WTC11 (cell line): ENCODE results near the gene PYY. TPM values are rescaled to one million over a fixed set of nuclear protein-coding genes. Genes with fewer than 3 reads are reported as not detected.

Experiments
- ATAC-seq: fragments of 200-7000 bp; cut with Tn5 transposase; 2 replicates; pipeline ENCODE4 v1.10.0; 2021; ENCODE audit warnings: mild to moderate bottlenecking, moderate library complexity
- CTCF ChIA-PET: fragments of 300-600 bp; sonication (Branson Sonifier 250); formaldehyde crosslinking; loops from one replicate; lab custom pipeline; 2021; ENCODE audit warnings: antibody characterized with exemption; lab: Charles Lee
- POLR2A ChIA-PET: fragments of 350-600 bp; sonication (Branson Sonifier 250); formaldehyde crosslinking; loops from one replicate; lab custom pipeline; 2021; ENCODE audit warnings: antibody characterized with exemption; lab: Charles Lee
- DNase-seq: peaks from one replicate; pipeline ENCODE4 v3.0.0; 2021; ENCODE audit warnings: low spot score
- H3K27ac Mint-ChIP-seq: 2 replicates; pipeline ENCODE4 v1.8.0; 2021; ENCODE audit warnings: mixed read lengths
- H3K27me3 Mint-ChIP-seq: 2 replicates; pipeline ENCODE4 v1.8.0; 2021; ENCODE audit warnings: low read depth, mild to moderate bottlenecking, moderate library complexity, mixed read lengths
- H3K36me3 Mint-ChIP-seq: 2 replicates; pipeline ENCODE4 v1.8.0; 2021; ENCODE audit warnings: mixed read lengths
- H3K4me1 Mint-ChIP-seq: 2 replicates; pipeline ENCODE4 v1.8.0; 2022; ENCODE audit warnings: mixed read lengths
- H3K4me3 Mint-ChIP-seq: 2 replicates; pipeline ENCODE4 v1.8.0; 2021; ENCODE audit warnings: mild to moderate bottlenecking, moderate library complexity, mixed read lengths
- H3K9me3 Mint-ChIP-seq: 2 replicates; pipeline ENCODE4 v1.8.0; 2021; ENCODE audit warnings: mixed read lengths
- CREM ChIP-seq: sonication (generic); formaldehyde crosslinking; IDR thresholded peaks from 2 replicates; pipeline ENCODE4 v1.8.1; 2022; ENCODE audit warnings: mild to moderate bottlenecking, missing genetic modification reagents, moderate library complexity
- GRHL2 ChIP-seq: fragments of 250-450 bp; sonication (Bioruptor Pico); IDR thresholded peaks from 2 replicates; pipeline ENCODE4 v1.8.0; 2022; ENCODE audit warnings: mild to moderate bottlenecking, moderate library complexity; ENCODE audit not compliant: insufficient replicate concordance, severe bottlenecking
- HMGA2 ChIP-seq: fragments of 250-450 bp; sonication (Bioruptor Pico); IDR thresholded peaks from 2 replicates; pipeline ENCODE4 v1.4.0; 2021; ENCODE audit warnings: mild to moderate bottlenecking, moderate library complexity
- NR2C2 ChIP-seq: sonication (generic); formaldehyde crosslinking; IDR thresholded peaks from 2 replicates; pipeline ENCODE4 v1.8.0; 2022; ENCODE audit warnings: mild to moderate bottlenecking, missing genetic modification reagents
- NR3C1 ChIP-seq: sonication (generic); formaldehyde crosslinking; conservative IDR thresholded peaks from 2 replicates; pipeline ENCODE4 v1.8.1; 2023; ENCODE audit warnings: low read depth, mild to moderate bottlenecking, missing genetic modification reagents
- SMAD3 ChIP-seq: sonication (generic); formaldehyde crosslinking; IDR thresholded peaks from 2 replicates; pipeline ENCODE4 v1.8.0; 2022; ENCODE audit warnings: missing genetic modification reagents, mild to moderate bottlenecking, borderline replicate concordance
- ZBTB21 ChIP-seq: sonication (generic); formaldehyde crosslinking; IDR thresholded peaks from 2 replicates; pipeline ENCODE4 v1.8.1; 2023; ENCODE audit warnings: mild to moderate bottlenecking, missing genetic modification reagents, borderline replicate concordance
- ZNF219 ChIP-seq: sonication (generic); formaldehyde crosslinking; IDR thresholded peaks from 2 replicates; pipeline ENCODE4 v1.8.0; 2023; ENCODE audit warnings: missing genetic modification reagents, mild to moderate bottlenecking, borderline replicate concordance
- ZNF263 ChIP-seq: sonication (generic); formaldehyde crosslinking; IDR thresholded peaks from 2 replicates; pipeline ENCODE4 v1.8.1; 2022; ENCODE audit warnings: low read depth, mild to moderate bottlenecking, moderate library complexity, missing genetic modification reagents
- ZNF423 ChIP-seq: fragments of 250-450 bp; sonication (Bioruptor Pico); IDR thresholded peaks from 2 replicates; pipeline ENCODE4 v2.1.2; 2022; ENCODE audit warnings: mild to moderate bottlenecking, moderate library complexity
- total RNA-seq: library from RNA; stranded (reverse); gene quantifications from 3 replicates; pipeline ENCODE4 v1.2.3, GENCODE V29; 2021
- TF ChIP-seq, protein P1 (sequence below): sonication (generic); formaldehyde crosslinking; IDR thresholded peaks from 2 replicates; pipeline ENCODE4 v1.8.1; 2023; ENCODE audit warnings: mild to moderate bottlenecking, missing genetic modification reagents, borderline replicate concordance
- TF ChIP-seq, protein P2 (sequence below): sonication (generic); formaldehyde crosslinking; IDR thresholded peaks from 2 replicates; pipeline ENCODE4 v1.8.1; 2023; ENCODE audit warnings: mild to moderate bottlenecking, moderate library complexity, missing genetic modification reagents
- TF ChIP-seq, protein P3 (sequence below): sonication (generic); formaldehyde crosslinking; IDR thresholded peaks from 2 replicates; pipeline ENCODE4 v1.8.0; 2022; ENCODE audit warnings: mild to moderate bottlenecking, missing genetic modification reagents
- TF ChIP-seq, protein P4 (sequence below): sonication (generic); formaldehyde crosslinking; IDR thresholded peaks from 2 replicates; pipeline ENCODE4 v1.8.1; 2022; ENCODE audit warnings: low read depth, mild to moderate bottlenecking, moderate library complexity, missing genetic modification reagents, borderline replicate concordance
- TF ChIP-seq, protein P5 (sequence below): sonication (generic); formaldehyde crosslinking; IDR thresholded peaks from 2 replicates; pipeline ENCODE4 v1.8.1; 2022; ENCODE audit warnings: missing genetic modification reagents, borderline replicate concordance

Gene PYY
- total RNA-seq, 1 experiment from 2014 or later, result 0.72 TPM

DNA sequence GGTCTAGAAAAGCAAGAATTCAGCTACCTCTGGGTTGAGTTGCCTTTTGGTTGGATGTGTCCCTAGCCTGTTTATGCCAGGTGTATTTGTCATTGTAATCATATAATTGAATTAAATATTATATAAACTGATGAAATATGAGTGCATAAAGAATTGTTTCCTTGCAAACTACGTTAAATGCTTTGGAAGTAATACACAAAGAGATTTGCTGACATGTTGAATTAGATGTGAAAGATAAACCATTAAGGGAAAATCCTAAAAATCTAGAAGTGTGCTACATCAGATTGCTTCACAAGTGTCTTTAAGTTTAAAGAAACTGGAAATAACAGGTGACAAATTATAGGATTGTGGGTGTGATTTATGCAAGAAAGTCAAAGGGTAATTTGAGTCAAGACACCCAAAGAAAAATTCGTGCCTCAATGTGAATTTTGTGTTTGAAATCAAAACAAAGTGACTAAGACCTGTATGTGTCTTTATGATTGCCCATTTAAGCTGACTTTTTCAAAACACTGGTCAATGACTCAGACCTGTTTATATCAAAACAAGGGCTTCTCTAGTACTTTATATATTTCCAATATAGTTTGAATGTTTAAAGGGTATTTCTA lies 5.1 kb upstream of the PYY start (continued):
- TF ChIP-seq, protein P1, sequence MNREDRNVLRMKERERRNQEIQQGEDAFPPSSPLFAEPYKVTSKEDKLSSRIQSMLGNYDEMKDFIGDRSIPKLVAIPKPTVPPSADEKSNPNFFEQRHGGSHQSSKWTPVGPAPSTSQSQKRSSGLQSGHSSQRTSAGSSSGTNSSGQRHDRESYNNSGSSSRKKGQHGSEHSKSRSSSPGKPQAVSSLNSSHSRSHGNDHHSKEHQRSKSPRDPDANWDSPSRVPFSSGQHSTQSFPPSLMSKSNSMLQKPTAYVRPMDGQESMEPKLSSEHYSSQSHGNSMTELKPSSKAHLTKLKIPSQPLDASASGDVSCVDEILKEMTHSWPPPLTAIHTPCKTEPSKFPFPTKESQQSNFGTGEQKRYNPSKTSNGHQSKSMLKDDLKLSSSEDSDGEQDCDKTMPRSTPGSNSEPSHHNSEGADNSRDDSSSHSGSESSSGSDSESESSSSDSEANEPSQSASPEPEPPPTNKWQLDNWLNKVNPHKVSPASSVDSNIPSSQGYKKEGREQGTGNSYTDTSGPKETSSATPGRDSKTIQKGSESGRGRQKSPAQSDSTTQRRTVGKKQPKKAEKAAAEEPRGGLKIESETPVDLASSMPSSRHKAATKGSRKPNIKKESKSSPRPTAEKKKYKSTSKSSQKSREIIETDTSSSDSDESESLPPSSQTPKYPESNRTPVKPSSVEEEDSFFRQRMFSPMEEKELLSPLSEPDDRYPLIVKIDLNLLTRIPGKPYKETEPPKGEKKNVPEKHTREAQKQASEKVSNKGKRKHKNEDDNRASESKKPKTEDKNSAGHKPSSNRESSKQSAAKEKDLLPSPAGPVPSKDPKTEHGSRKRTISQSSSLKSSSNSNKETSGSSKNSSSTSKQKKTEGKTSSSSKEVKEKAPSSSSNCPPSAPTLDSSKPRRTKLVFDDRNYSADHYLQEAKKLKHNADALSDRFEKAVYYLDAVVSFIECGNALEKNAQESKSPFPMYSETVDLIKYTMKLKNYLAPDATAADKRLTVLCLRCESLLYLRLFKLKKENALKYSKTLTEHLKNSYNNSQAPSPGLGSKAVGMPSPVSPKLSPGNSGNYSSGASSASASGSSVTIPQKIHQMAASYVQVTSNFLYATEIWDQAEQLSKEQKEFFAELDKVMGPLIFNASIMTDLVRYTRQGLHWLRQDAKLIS (CRISPR knock-in tag), result no peak
- no peak for TF ChIP-seq ZNF263 (CRISPR knock-in tag)

DNA sequence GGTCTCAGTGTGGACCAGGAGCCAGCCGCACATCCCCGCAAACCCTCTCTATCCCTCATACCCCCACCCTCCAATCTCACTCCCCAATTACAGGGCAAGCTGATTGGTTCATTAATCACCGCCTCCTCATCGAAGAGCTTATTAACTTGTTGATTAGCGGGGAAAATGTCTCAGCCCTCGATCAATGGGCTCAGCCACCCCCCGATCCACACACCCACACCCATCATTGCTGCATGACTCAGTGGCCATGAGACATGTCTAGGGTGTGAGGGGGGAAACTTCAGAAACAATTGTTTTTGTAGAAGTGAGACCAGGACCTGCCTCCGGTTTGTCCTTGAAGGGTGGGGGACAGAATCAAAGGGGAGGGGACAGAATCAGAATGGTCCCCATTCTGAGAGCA lies 2.5 kb upstream of the PYY start:
- TF ChIP-seq HMGA2, result no peak
- TF ChIP-seq ZBTB21 (CRISPR knock-in tag), result no peak
- TF ChIP-seq, protein P2, sequence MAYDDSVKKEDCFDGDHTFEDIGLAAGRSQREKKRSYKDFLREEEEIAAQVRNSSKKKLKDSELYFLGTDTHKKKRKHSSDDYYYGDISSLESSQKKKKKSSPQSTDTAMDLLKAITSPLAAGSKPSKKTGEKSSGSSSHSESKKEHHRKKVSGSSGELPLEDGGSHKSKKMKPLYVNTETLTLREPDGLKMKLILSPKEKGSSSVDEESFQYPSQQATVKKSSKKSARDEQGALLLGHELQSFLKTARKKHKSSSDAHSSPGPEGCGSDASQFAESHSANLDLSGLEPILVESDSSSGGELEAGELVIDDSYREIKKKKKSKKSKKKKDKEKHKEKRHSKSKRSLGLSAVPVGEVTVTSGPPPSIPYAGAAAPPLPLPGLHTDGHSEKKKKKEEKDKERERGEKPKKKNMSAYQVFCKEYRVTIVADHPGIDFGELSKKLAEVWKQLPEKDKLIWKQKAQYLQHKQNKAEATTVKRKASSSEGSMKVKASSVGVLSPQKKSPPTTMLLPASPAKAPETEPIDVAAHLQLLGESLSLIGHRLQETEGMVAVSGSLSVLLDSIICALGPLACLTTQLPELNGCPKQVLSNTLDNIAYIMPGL (CRISPR knock-in tag), result no peak
- TF ChIP-seq ZNF263 (CRISPR knock-in tag), result no peak
- no peak for TF ChIP-seq SMAD3 (CRISPR knock-in tag)
- TF ChIP-seq, protein P3, sequence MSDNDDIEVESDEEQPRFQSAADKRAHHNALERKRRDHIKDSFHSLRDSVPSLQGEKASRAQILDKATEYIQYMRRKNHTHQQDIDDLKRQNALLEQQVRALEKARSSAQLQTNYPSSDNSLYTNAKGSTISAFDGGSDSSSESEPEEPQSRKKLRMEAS (CRISPR knock-in tag), result no peak
- no peak overlapping the region for H3K4me3 Mint-ChIP-seq
- DNase-seq, result no peak
- ChIA-PET POLR2A (no interaction called here), CTCF (no interaction called here)
- no peak for ATAC-seq
- peaks cover 11% of the 10 kb centered on the region for H3K4me1 Mint-ChIP-seq
- H3K9me3 Mint-ChIP-seq, result no peaks in the 10 kb centered on the region
- H3K27me3 Mint-ChIP-seq, result peaks cover 40% of the 10 kb centered on the region
- no peaks in the 10 kb centered on the region for H3K36me3 Mint-ChIP-seq
- H3K27ac Mint-ChIP-seq, result no peak overlapping the region

DNA sequence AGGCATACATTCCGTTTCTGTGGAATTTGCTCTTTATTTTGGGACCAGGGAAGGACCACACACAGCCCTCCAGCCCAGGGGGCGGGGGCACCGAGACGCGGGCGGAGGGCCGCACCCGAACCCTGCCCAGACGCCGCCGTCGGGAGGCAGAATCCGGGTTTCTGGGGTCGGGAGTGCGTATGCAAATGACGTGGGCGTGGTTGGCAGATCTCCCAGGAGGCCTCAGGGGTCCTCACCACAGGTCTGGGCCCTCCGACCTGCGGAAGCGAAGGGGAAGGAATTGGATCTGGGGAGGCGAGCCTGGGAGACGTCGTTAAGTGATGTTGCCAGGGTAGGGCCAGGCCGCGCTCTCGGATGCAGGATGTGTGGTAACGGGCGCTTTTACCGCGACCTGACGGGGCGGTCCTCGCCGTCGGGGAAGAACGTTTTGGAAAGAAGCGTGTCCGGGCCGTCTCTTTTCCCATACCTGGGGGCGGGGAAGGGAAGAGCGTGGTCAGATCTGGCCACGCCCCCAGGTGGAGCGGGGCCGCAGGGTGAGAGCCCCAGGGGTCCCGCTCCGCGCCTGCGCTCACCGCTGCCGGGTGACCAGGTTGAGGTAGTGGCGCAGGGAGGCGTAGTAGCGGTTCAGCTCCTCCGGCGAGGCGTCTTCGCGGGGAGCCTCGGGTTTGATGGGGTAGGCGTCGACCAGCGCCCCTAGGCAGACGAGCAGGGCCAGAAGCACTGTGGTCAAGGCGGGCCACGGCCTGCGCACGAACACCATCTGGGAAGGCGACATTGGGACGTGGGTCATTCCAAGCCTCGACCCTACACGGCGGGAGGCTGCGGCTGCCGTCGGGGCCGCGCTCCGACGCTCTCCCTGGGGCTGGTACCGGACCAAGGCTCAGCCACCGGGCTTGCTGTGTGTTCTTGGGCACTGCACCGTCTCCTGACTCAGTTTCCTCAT lies 745 bp downstream of the PYY start:
- ATAC-seq (peak; percentile 80), DNase-seq (peak; percentile 87)
- Mint-ChIP-seq H3K36me3 (no peaks in the 10 kb centered on the region), H3K4me1 (peaks cover 11% of the 10 kb centered on the region), H3K27ac (peak overlapping the region; percentile 99), H3K9me3 (no peaks in the 10 kb centered on the region), H3K4me3 (peak overlapping the region; percentile 87), H3K27me3 (peaks cover 52% of the 10 kb centered on the region)
- ChIA-PET CTCF (interaction anchor here (0.7 to 3.0 kb wide), 8 partner anchors 9 to 89 kb away, joined by 3 to 28 read pairs (median 4); partner anchors contain the start of gene PPY), POLR2A (no interaction called here)
- TF ChIP-seq GRHL2, result no peak
- no peak for TF ChIP-seq NR2C2 (CRISPR knock-in tag)
- TF ChIP-seq, protein P4, sequence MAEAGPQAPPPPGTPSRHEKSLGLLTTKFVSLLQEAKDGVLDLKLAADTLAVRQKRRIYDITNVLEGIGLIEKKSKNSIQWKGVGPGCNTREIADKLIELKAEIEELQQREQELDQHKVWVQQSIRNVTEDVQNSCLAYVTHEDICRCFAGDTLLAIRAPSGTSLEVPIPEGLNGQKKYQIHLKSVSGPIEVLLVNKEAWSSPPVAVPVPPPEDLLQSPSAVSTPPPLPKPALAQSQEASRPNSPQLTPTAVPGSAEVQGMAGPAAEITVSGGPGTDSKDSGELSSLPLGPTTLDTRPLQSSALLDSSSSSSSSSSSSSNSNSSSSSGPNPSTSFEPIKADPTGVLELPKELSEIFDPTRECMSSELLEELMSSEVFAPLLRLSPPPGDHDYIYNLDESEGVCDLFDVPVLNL, result no peak
- TF ChIP-seq CREM (CRISPR knock-in tag), result no peak; the same call in 1 of the 2 replicates
- TF ChIP-seq, protein P5, sequence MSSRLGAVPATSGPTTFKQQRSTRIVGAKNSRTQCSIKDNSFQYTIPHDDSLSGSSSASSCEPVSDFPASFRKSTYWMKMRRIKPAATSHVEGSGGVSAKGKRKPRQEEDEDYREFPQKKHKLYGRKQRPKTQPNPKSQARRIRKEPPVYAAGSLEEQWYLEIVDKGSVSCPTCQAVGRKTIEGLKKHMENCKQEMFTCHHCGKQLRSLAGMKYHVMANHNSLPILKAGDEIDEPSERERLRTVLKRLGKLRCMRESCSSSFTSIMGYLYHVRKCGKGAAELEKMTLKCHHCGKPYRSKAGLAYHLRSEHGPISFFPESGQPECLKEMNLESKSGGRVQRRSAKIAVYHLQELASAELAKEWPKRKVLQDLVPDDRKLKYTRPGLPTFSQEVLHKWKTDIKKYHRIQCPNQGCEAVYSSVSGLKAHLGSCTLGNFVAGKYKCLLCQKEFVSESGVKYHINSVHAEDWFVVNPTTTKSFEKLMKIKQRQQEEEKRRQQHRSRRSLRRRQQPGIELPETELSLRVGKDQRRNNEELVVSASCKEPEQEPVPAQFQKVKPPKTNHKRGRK (CRISPR knock-in tag), result no peak
- TF ChIP-seq NR3C1 (CRISPR knock-in tag), result no peak
- TF ChIP-seq, protein P1 (CRISPR knock-in tag), result no peak
- TF ChIP-seq ZNF423 (CRISPR knock-in tag), result no peak
- TF ChIP-seq ZNF219 (CRISPR knock-in tag), result no peak
